CD4-positive, alpha-beta T cell (primary cell): ENCODE measurements around the gene SH3BP5L. TPM values are rescaled to one million over a fixed set of nuclear protein-coding genes. Genes with fewer than 3 reads are reported as not detected.

Experiments
- ATAC-seq: fragments of 200-7000 bp; cut with Tn5 transposase; one replicate; pipeline ENCODE4 v1.10.0; 2022; ENCODE audit warnings: mild to moderate bottlenecking; ENCODE audit not compliant: poor library complexity
- CTCF ChIA-PET: fragments of 350-600 bp; sonication (Branson Sonifier 250); formaldehyde crosslinking; loops from one replicate; lab custom pipeline; 2021; ENCODE audit warnings: antibody characterized with exemption, inconsistent platforms; lab: Charles Lee
- POLR2A ChIA-PET: fragments of 350-600 bp; sonication (Branson Sonifier 250); formaldehyde crosslinking; loops from one replicate; lab custom pipeline; 2021; ENCODE audit warnings: antibody characterized with exemption, inconsistent platforms; lab: Charles Lee
- DNase-seq, 14 experiments: peaks; one replicate each; pipeline ENCODE4 v3.0.0-alpha.2; 2013 to 2020; ENCODE audit warnings: mixed read lengths in 2 of 14
- H3K27ac ChIP-seq, 2 donors: one replicate each; pipeline versions ENCODE4 v1.5.1 to v1.7.0; 2013; ENCODE audit warnings: low read length in 2 of 2, low read depth in 1 of 2, mild to moderate bottlenecking in 1 of 2
- H3K27me3 ChIP-seq, 2 experiments: 1 replicate in 1 of 2; 2 replicates in 1 of 2; pipeline versions ENCODE4 v1.6.1 to v1.7.0; 2013; ENCODE audit warnings: low read length in 2 of 2, control low read depth in 1 of 2, mild to moderate bottlenecking in 1 of 2, moderate library complexity in 1 of 2; ENCODE audit not compliant: insufficient read depth in 2 of 2, control insufficient read depth in 1 of 2
- H3K36me3 ChIP-seq: one replicate; pipeline ENCODE4 v1.6.1; 2013; ENCODE audit warnings: low read length, control low read depth; ENCODE audit not compliant: insufficient read depth
- H3K4me1 ChIP-seq: one replicate; pipeline ENCODE4 v1.6.1; 2013; ENCODE audit warnings: low read length, control low read depth; ENCODE audit not compliant: insufficient read depth
- H3K4me3 ChIP-seq: one replicate; pipeline ENCODE4 v1.5.1; 2013; ENCODE audit warnings: mild to moderate bottlenecking, low read length, moderate library complexity
- H3K9me3 ChIP-seq, 2 experiments: 1 replicate in 1 of 2; 2 replicates in 1 of 2; pipeline versions ENCODE4 v1.6.1 to v1.7.0; 2013; ENCODE audit warnings: low read length in 2 of 2, mild to moderate bottlenecking in 2 of 2, control low read depth in 1 of 2, moderate library complexity in 1 of 2; ENCODE audit not compliant: control insufficient read depth in 1 of 2, insufficient read depth in 1 of 2
- H3K27ac Mint-ChIP-seq: one replicate; pipeline ENCODE4 v1.8.0; 2020; ENCODE audit warnings: mixed read lengths
- H3K27me3 Mint-ChIP-seq: one replicate; pipeline ENCODE4 v1.8.0; 2021; ENCODE audit warnings: mixed read lengths
- H3K36me3 Mint-ChIP-seq: one replicate; pipeline ENCODE4 v1.8.0; 2021; ENCODE audit warnings: low read depth, mixed read lengths
- H3K4me1 Mint-ChIP-seq: one replicate; pipeline ENCODE4 v1.8.0; 2021; ENCODE audit warnings: low read depth, mixed read lengths
- H3K4me3 Mint-ChIP-seq: one replicate; pipeline ENCODE4 v1.8.0; 2020; ENCODE audit warnings: mild to moderate bottlenecking, mixed read lengths
- H3K9me3 Mint-ChIP-seq: one replicate; pipeline ENCODE4 v1.8.0; 2020; ENCODE audit warnings: mixed read lengths
- intact Hi-C, 2 experiments: fragments of 100-400 bp; cut with DNase I in 1 of 2; cut with micrococcal nuclease in 1 of 2; formaldehyde crosslinking; loops; one replicate each; pipeline versions ENCODE4 v1.15.1 to v1.9.0; 2023 to 2025; cut with DNase I, micrococcal nuclease
- total RNA-seq, 174 experiments: library from RNA in 2 of 174; stranded (reverse) in 2 of 174; gene quantifications; one replicate each; pipeline ENCODE4 v1.2.3 and lab custom pipeline; 2021 to 2026
- TF ChIP-seq, protein P1 (sequence below): fragments of 200-600 bp; IDR thresholded peaks from one replicate; pipeline ENCODE4 v1.8.0; 2022; ENCODE audit warnings: antibody characterized with exemption, mild to moderate bottlenecking

SH3BP5L gene
- total RNA-seq, 2 experiments from 2014 or later = 21.7 to 25.2 TPM

DNA sequence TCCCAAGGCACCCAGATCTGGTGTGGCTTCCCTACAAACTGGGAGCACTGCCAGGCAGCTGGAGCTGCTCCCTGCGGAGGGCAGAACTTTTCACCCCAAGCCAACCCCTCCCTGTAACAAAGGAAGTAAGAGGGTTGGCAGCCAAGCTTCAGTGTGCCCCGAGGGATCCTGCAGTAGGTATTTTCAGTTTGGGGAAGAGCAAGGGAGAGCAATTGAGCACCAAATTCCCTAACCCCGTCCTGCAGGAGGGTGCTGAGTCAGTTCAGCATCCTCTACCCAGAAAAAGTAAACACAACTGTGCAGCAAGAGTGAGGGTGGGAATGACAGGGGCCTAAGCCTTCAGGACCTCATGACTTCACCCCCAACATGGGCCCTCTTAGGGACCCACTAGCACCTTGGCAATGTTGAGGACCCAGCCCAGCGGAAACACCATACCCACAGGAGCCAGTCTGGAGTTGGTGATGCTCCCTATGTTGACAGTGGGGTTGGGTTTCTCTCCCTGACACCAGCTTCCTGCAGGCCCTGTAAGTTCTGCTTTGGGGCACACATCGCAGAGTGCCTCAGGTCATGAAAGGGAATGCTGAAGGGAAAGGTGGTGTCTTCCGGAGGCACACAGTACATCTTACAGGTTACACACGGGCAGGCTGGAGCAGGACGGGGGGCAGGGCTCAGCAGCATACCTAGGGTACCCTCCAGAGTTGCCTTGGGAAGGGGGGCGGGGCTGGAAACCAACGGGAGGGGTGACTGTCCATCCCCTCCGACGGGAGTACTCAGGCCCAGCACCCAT, 14.8 kb downstream of the SH3BP5L start:
- Histone ChIP-seq H3K4me1 (peaks cover 14% of the 10 kb centered on the region), H3K9me3 (no peaks in the 10 kb centered on the region), H3K4me3 (no peak overlapping the region), H3K27ac (no peak overlapping the region), H3K27me3 (no peaks in the 10 kb centered on the region), H3K36me3 (peaks cover 42% of the 10 kb centered on the region)
- DNase-seq (no peak), ATAC-seq (no peak)
- CTCF ChIA-PET = no interaction called here
- Mint-ChIP-seq H3K27me3 (no peaks in the 10 kb centered on the region), H3K9me3 (no peaks in the 10 kb centered on the region), H3K4me1 (peaks cover 16% of the 10 kb centered on the region), H3K36me3 (peaks cover 49% of the 10 kb centered on the region), H3K4me3 (no peak overlapping the region), H3K27ac (no peak overlapping the region)
- intact Hi-C loops = no loop called here
- TF ChIP-seq, protein P1, sequence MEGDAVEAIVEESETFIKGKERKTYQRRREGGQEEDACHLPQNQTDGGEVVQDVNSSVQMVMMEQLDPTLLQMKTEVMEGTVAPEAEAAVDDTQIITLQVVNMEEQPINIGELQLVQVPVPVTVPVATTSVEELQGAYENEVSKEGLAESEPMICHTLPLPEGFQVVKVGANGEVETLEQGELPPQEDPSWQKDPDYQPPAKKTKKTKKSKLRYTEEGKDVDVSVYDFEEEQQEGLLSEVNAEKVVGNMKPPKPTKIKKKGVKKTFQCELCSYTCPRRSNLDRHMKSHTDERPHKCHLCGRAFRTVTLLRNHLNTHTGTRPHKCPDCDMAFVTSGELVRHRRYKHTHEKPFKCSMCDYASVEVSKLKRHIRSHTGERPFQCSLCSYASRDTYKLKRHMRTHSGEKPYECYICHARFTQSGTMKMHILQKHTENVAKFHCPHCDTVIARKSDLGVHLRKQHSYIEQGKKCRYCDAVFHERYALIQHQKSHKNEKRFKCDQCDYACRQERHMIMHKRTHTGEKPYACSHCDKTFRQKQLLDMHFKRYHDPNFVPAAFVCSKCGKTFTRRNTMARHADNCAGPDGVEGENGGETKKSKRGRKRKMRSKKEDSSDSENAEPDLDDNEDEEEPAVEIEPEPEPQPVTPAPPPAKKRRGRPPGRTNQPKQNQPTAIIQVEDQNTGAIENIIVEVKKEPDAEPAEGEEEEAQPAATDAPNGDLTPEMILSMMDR = no peak
- POLR2A ChIA-PET = interaction anchor here (0.5 kb wide), 1 partner anchor 96 kb away, joined by 4 read pairs; no protein-coding TSS in a partner anchor

GRCh38 chr1:248810000-248810726, 15.6 kb downstream of the SH3BP5L start:
- Mint-ChIP-seq H3K4me3 (no peak overlapping the region), H3K9me3 (no peaks in the 10 kb centered on the region), H3K4me1 (peaks cover 10% of the 10 kb centered on the region), H3K36me3 (peaks cover 42% of the 10 kb centered on the region), H3K27ac (no peak overlapping the region), H3K27me3 (no peaks in the 10 kb centered on the region)
- Histone ChIP-seq H3K4me3 (no peak overlapping the region), H3K9me3 (no peaks in the 10 kb centered on the region), H3K27ac (no peak overlapping the region), H3K4me1 (peaks cover 7% of the 10 kb centered on the region), H3K36me3 (peaks cover 34% of the 10 kb centered on the region), H3K27me3 (no peaks in the 10 kb centered on the region)
- ATAC-seq (no peak), DNase-seq (no peak)
- TF ChIP-seq, protein P1 = no peak
- intact Hi-C loops = loop anchor here (2.0 to 5.0 kb wide), 4 partner anchors 188 to 1128 kb away; partner anchors contain the start of gene OR2T1 (in 2 of the 2)
- ChIA-PET CTCF (no interaction called here), POLR2A (no interaction called here)

DNA sequence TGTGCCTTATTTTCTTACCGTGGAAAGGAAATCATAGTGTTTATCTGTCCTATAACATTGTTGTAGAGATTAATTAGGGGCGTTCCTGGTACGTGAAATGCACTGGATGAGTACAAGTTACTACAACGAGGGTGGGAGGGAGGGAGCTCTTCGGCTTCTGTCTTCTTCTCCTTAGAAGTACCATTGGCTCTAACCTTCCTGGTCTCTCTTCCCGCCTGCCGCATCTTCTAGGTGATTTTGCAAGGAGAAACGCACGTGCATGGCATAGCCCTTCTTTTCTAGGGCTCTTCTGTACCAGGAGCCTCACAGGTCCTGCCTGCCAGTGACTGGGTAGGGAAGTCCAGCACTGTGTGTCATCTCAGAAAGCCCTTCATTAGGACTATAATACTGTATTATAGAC, 16.8 kb downstream of the SH3BP5L start:
- ChIA-PET POLR2A (no interaction called here), CTCF (no interaction called here)
- TF ChIP-seq, protein P1 = no peak
- Histone ChIP-seq H3K9me3 (no peaks in the 10 kb centered on the region), H3K4me3 (no peak overlapping the region), H3K27me3 (no peaks in the 10 kb centered on the region), H3K4me1 (peaks cover 7% of the 10 kb centered on the region), H3K36me3 (peaks cover 22% of the 10 kb centered on the region), H3K27ac (no peak overlapping the region)
- Mint-ChIP-seq H3K27me3 (peaks cover under 1% of the 10 kb centered on the region), H3K4me3 (no peak overlapping the region), H3K9me3 (no peaks in the 10 kb centered on the region), H3K36me3 (peaks cover 31% of the 10 kb centered on the region), H3K4me1 (peaks cover 10% of the 10 kb centered on the region), H3K27ac (no peak overlapping the region)
- ATAC-seq = no peak
- intact Hi-C loops = loop anchor here (2.0 to 5.0 kb wide), 4 partner anchors 187 to 1127 kb away; partner anchors contain the start of gene OR2T1 (in 2 of the 2)
- no peak for DNase-seq
